ENCODE results near the gene IGFBP4. TPM values are rescaled to one million over a fixed set of nuclear protein-coding genes. Genes with fewer than 3 reads are reported as not detected.

IGFBP4 gene
- total and polyA plus RNA-seq, 2 donors, result 111 to 488 TPM

DNA sequence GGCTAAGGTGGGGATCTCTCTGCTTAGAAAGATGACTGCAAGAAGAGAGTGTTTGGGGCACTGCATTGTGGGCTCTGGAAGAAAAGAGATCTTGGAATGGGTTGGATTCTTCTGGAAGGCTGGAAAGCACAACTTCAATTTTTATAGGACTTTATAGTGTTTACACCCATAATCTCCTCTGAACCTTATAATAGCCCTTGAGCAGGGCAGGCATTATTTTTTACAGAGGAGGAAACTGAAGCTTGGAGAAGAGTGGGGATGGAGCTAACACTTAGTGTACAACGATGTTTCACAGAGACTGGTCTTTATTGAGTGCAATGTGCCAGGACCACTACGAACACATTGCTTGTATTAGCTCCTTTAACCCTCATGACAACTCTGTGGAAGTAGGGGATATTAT lies 47.7 kb downstream of the IGFBP4 start:
- Histone ChIP-seq H3K4me3 (ENCODE audit: low read depth, low read length) (no peak overlapping the region), H3K4me1 (ENCODE audit: insufficient read depth) (no peaks in the 10 kb centered on the region), H3K27ac (ENCODE audit: low read depth) (peak overlapping the region; percentile 57), H3K36me3 (ENCODE audit: insufficient read depth) (no peaks in the 10 kb centered on the region)
- WGBS, result 41% methylated on average over 2 of the region's 2 CpGs
- DNase-seq (ENCODE audit: extremely low spot score), result no peak

DNA sequence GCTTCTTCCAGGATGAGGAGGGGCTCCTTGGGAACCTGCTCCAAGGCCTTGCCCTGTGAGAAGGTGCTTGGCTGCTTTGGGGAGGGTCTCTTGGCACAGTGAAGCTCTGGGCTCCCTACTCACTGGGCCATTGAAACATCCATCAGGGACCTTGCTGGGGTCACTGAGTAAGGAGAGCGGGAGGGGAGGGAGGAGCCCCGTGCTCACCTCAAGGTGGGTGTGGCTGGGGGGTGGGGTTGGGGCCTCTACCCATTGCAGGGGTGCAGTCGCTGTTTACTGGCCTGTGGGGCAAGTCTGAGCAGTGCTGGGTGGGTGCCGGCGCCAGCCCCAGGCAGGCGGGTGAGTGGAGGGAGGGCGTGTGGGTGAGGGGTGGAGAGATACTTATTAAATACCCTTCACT lies 48.2 kb downstream of the IGFBP4 start:
- Histone ChIP-seq H3K4me1 (ENCODE audit: insufficient read depth) (no peaks in the 10 kb centered on the region), H3K4me3 (ENCODE audit: low read depth, low read length) (no peak overlapping the region), H3K36me3 (ENCODE audit: insufficient read depth) (no peaks in the 10 kb centered on the region), H3K27ac (ENCODE audit: low read depth) (peak overlapping the region; percentile 31)
- 67% methylated on average over 7 of the region's 7 CpGs for WGBS
- DNase-seq (ENCODE audit: extremely low spot score), result no peak

DNA sequence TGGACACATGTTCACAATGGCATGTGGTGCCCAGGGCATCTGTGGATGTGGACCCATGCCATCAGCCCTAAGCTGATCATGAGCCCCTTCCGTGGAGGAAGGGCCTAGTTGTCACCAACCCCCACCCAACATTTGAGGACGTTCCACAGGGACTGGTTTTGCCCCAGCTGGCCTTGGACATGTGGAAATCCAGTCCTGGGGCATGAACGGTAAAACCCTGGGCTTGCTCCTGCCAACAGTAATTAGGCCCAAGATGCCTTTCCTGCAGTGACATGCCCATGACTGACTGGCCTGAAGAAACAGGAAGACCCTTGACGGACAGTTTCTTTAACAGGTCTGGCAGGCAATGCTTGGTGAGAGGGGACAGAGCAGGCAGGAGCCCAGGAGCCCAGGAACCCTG lies 50.4 kb downstream of the IGFBP4 start:
- 74% methylated on average over 4 of the region's 4 CpGs for WGBS
- no peak overlapping the region for H3K4me3 ChIP-seq (ENCODE audit: low read depth, low read length)
- DNase-seq (ENCODE audit: extremely low spot score), result no peak
- no peak overlapping the region for H3K27ac ChIP-seq (ENCODE audit: low read depth)
- no peaks in the 10 kb centered on the region for H3K4me1 ChIP-seq (ENCODE audit: insufficient read depth)
- H3K36me3 ChIP-seq (ENCODE audit: insufficient read depth), result no peaks in the 10 kb centered on the region

DNA sequence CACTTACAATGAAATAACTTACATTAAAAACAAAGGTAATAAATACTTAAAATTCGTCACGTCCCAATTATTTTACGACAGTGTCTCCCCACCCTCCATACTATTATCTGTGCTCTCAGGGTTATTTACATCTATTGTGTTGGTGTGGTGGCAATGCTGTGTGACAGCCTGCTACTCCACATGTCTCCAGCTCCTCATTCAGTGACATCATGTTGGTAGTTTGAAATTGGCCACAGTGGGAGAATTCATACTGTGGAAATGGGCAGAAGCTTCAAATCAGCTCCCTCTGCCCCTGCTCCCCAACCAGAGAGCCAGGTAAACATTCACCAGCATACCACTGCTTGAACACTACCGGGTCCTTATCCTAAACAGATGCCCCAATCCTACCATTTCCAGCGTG lies 51.9 kb downstream of the IGFBP4 start:
- Histone ChIP-seq H3K36me3 (ENCODE audit: insufficient read depth) (no peaks in the 10 kb centered on the region), H3K4me3 (ENCODE audit: low read depth, low read length) (no peak overlapping the region), H3K4me1 (ENCODE audit: insufficient read depth) (no peaks in the 10 kb centered on the region), H3K27ac (ENCODE audit: low read depth) (no peak overlapping the region)
- no peak for DNase-seq (ENCODE audit: extremely low spot score)
- WGBS, result 74% methylated on average over 5 of the region's 5 CpGs

DNA sequence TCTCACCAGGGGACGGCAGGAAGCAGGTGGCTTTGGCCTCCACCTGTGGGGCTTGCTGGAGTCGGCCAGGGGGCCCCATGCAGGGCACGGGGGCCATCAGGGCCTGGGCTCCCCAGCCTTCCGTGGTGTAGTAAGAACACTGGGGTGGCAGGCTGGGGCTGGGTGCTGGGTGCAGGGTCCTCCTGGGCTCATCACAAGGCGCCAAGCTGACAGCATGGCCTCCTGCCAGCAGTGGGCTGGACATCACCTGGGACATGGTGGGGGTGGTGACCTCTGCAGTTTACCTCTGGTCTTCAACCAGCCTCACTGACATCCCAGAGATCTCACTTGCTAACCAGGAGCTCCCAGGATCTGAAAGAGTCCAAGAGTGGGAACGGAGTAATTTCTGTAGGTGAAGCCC lies 52.9 kb downstream of the IGFBP4 start:
- Histone ChIP-seq H3K4me3 (ENCODE audit: low read depth, low read length) (no peak overlapping the region), H3K4me1 (ENCODE audit: insufficient read depth) (no peaks in the 10 kb centered on the region)

DNA sequence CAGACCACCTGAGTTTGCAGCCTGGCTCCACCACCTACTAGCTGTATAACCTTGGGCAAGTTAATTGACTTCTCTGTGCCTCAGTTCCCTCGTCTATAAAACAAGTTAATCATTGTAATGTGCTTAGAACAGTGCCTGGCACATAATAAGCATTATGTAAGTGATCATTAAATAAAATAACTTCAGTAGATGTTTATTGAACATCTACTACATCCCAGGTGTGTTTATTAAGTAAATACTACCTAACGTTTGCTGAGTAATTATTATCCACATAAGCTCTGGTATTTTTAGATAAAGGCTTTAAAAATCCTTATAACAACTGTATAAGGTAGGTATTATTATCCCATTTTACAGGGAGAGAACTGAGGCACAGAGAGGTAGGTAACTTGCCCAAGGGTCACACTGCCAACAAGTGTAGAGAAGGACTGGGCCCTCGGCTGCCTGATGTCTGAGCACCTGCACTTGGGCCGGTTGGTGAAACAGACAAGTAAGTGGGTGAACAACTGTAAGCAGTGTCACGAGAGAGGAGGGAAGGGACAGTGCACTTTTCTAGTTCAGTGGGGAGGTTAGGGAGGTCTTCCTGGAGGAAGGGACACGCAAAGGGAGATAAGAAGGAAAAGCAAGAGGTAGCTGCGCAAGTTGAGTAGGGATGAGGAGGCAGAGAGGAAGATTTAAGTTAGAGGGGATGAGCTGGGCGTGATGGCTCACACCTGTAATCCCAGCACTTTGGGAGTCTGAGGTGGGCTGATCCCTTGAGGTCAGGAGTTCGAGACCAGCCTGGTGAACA lies 53.6 kb downstream of the IGFBP4 start:
- Histone ChIP-seq H3K27ac (ENCODE audit: low read depth) (no peak overlapping the region), H3K4me3 (ENCODE audit: low read depth, low read length) (no peak overlapping the region)
- WGBS, result 72% methylated on average over 9 of the region's 9 CpGs

More for the DNA sequence above, 52.9 kb downstream of the IGFBP4 start:
- Histone ChIP-seq H3K36me3 (ENCODE audit: insufficient read depth) (no peaks in the 10 kb centered on the region), H3K27ac (ENCODE audit: low read depth) (peak overlapping the region; percentile 18)
- WGBS, result 91% methylated on average over 6 of the region's 6 CpGs
- no peak for DNase-seq (ENCODE audit: extremely low spot score)

DNA sequence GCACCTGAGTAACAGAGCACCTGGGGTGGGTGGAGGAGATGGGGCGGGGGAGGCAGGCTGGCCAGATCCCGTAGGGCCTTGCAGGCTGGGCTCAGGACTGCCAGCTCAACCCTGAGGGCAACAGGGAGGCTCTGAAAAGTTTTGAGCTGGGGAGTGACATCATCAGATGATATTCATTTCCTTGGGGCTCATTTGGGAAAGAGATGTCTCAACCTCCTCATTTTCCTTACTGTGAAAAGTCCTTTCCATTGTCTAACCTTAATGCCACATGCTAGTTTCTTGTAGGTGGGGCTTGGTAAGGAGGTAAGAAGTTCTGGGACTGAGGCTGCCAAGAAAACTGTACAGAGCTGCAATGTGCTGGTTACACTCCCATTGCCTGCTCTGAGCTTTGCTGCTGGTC lies 54.4 kb downstream of the IGFBP4 start:
- Histone ChIP-seq H3K4me3 (ENCODE audit: low read depth, low read length) (no peak overlapping the region), H3K4me1 (ENCODE audit: insufficient read depth) (no peaks in the 10 kb centered on the region), H3K36me3 (ENCODE audit: insufficient read depth) (no peaks in the 10 kb centered on the region), H3K27ac (ENCODE audit: low read depth) (no peak overlapping the region)
- 73% methylated on average over 2 of the region's 2 CpGs for WGBS
- no peak for DNase-seq (ENCODE audit: extremely low spot score)

More for the DNA sequence above, 53.6 kb downstream of the IGFBP4 start:
- Histone ChIP-seq H3K36me3 (ENCODE audit: insufficient read depth) (no peaks in the 10 kb centered on the region), H3K4me1 (ENCODE audit: insufficient read depth) (no peaks in the 10 kb centered on the region)
- DNase-seq (ENCODE audit: extremely low spot score), result no peak

DNA sequence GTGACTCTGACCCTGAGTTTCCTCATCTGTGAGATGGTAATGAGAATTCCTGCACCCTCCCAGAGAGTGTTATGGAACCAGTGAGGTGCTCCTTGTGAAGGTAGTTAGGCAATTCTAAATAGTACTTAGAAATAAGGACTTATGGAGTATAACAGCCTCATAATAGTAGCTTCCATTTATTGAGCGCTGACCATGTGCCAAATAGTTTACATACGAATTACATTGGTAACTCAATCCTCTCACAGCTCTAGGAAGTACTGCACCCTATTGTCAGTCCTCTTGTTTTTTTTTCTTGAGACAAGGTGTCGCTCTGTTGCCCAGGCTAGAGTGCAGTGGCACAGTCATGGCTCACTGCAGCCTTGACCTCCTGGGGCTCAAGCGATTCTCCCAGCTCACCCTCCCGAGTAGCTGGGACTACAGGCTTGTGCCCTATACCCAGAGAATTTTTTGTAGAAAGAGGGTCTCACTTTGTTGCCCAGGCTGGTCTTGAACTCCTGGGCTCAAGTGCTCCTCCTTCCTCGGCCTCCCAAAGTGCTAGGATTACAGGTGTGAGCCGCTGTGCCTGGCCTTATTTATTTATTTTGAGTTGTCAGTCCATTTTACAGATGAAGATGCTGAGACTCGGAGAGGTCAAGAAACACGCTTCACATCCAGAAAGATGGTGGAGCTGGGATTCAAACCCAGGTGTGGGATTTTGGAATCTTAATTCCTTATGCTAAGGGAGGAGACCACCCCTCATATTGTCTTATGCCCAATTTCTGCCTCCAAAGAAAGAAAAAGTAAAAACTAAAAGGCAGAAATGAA lies 55.2 kb downstream of the IGFBP4 start:
- 72% methylated on average over 9 of the region's 9 CpGs for WGBS
- no peak for DNase-seq (ENCODE audit: extremely low spot score)
- Histone ChIP-seq H3K36me3 (ENCODE audit: insufficient read depth) (no peaks in the 10 kb centered on the region), H3K27ac (ENCODE audit: low read depth) (peak overlapping the region; percentile 48), H3K4me1 (ENCODE audit: insufficient read depth) (no peaks in the 10 kb centered on the region), H3K4me3 (ENCODE audit: low read depth, low read length) (no peak overlapping the region)

DNA sequence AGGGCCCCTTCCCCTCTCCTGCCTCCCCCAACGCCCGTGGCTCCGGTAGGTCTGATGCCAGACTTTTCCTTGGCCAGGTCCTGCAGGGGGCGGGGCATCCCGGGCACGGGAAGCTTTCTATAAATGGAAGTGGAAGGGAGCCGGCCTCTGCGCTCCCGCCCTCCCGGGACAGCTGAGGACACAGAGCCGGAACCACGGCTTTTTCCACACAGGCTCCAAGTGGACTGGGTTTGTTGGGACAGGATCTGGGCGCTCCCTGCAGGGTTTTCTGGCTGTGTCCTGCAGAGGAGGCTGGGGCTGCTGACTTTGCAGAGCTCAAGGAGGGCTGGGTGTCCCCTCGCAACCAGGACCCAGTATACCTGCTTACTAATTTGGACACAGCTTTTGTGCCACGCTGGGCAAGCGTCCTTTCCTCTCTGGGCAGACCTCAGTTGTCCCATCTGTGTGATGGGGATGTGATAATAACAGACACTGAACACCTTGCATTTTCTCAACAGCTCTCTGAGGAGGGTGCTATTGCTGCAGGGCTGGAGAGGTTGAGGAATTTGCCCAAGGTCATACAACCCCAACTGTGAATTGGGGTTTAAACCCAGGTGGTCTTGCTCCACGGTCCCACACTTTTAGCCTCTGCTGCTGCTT lies 56.4 kb downstream of the IGFBP4 start:
- Histone ChIP-seq H3K27ac (ENCODE audit: low read depth) (peak overlapping the region; percentile 24), H3K36me3 (ENCODE audit: insufficient read depth) (no peaks in the 10 kb centered on the region), H3K4me1 (ENCODE audit: insufficient read depth) (no peaks in the 10 kb centered on the region), H3K4me3 (ENCODE audit: low read depth, low read length) (peak overlapping the region; percentile 37)
- 13% methylated on average over 17 of the region's 17 CpGs for WGBS
- DNase-seq (ENCODE audit: extremely low spot score), result no peak

DNA sequence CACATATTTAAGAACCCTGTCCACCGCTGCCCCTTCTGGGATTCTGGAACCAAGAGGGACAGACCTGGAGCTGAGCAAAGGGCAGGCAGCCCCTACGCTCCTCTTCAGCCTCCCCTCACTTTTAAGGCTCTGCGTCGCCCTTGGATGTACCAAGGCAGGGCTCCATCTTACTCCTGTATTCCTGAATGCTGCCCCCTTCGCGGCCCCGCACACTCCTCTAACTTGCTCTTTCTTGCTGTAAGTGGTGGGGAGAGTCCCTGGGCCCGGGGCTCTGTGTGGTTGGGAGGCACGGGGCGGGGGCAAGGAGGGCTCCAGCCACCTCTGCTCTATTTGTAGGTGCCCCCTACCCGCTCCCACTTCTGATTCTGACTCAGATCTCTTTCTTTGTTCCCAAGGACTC lies 56.9 kb downstream of the IGFBP4 start:
- Histone ChIP-seq H3K4me3 (ENCODE audit: low read depth, low read length) (peak overlapping the region; percentile 37), H3K27ac (ENCODE audit: low read depth) (peak overlapping the region; percentile 24), H3K4me1 (ENCODE audit: insufficient read depth) (no peaks in the 10 kb centered on the region), H3K36me3 (ENCODE audit: insufficient read depth) (no peaks in the 10 kb centered on the region)
- DNase-seq (ENCODE audit: extremely low spot score), result no peak
- 80% methylated on average over 11 of the region's 11 CpGs for WGBS

DNA sequence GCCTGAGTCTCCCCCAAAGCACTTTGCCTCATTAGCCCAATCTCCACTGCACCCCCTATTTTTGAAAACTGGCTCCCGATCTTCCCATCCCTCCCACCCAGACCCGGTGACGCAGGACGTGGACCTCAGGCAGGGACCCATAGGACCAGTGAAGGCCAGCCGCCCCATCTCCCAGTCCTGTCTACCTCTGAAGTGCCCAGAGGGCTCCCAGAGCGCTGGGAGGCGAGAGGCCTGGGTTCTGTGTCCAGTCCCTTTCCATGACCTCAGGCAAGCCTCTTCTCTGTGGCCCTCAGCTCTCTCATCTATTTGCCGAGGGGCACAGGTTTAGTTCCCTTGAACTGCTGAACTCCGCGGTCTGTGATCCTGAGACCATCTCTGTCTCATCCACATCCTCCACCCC lies 57.5 kb downstream of the IGFBP4 start:
- Histone ChIP-seq H3K4me1 (ENCODE audit: insufficient read depth) (no peaks in the 10 kb centered on the region), H3K36me3 (ENCODE audit: insufficient read depth) (no peaks in the 10 kb centered on the region), H3K27ac (ENCODE audit: low read depth) (peak overlapping the region; percentile 56), H3K4me3 (ENCODE audit: low read depth, low read length) (peak overlapping the region; percentile 37)
- 88% methylated on average over 10 of the region's 10 CpGs for WGBS
- DNase-seq (ENCODE audit: extremely low spot score), result no peak

DNA sequence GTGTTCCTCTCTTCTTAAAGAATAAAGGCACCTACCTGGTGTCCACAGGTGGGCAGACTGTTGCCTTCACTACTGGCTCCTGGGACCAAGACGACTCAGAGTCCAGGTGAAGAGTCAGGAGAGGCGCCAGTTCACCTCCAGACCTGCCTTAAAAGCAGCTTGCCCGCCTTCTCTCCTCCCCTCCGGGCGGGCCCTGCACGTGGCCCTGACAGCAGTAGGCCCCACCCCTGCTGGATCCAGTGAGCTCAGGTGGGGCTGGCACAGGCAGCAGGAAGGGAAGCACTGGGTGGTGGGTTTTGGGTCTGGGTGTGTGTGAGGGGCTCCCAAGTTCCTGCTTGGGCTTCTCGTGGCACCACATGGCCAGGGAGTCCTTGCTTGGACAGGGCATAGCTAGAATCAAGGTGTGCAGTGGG lies 58.3 kb downstream of the IGFBP4 start, which contains the start of gene TNS4:
Gene TNS4, minus strand, starts transcription at position 125 of the 413 bp plus-strand sequence. CDS start 5,198 bp downstream, outside the sequence.
- no peaks in the 10 kb centered on the region for H3K36me3 ChIP-seq (ENCODE audit: insufficient read depth)
- DNase-seq (ENCODE audit: extremely low spot score), result no peak
- peak within 1 kb of the TSS; percentile 37 for H3K4me3 ChIP-seq (ENCODE audit: low read depth, low read length)
- no peaks in the 10 kb centered on the region for H3K4me1 ChIP-seq (ENCODE audit: insufficient read depth)
- WGBS, result 86% methylated on average over 7 of the region's 7 CpGs
- peak within 1 kb of the TSS; percentile 56 for H3K27ac ChIP-seq (ENCODE audit: low read depth)

DNA sequence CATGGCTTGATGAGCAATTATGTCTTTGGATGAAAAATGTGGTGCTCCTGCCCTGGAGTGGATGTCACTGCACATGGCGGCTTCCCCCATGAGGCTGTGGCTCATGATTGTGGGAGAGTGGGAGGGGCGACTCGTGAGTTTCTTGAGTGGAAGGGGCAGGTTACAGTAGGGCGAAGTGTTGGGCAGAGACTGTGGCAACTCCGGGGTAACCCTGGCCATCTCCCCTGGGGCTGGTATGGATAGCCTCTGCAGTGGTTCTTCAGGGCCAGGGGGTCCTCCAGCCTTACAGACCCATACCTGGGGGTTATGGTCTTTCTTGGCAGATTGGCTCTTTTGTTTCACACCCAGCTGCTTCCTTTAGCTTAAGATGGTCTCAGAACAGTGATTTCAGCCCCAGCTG lies 59.5 kb downstream of the IGFBP4 start:
- Histone ChIP-seq H3K4me1 (ENCODE audit: insufficient read depth) (no peaks in the 10 kb centered on the region), H3K36me3 (ENCODE audit: insufficient read depth) (no peaks in the 10 kb centered on the region), H3K4me3 (ENCODE audit: low read depth, low read length) (no peak overlapping the region), H3K27ac (ENCODE audit: low read depth) (no peak overlapping the region)
- no peak for DNase-seq (ENCODE audit: extremely low spot score)
- 94% methylated on average over 5 of the region's 5 CpGs for WGBS

Data from urinary bladder (tissue), 4 donors.